DLD1 (cell line): ENCODE results near the gene CDC25A.

Source experiments
- in situ Hi-C: cut with HindIII; loops from 2 replicates; pipeline ENCODE4 v1.10.0; 2017; ENCODE audit warnings: low sequenced_read_pairs

Gene CDC25A

DNA sequence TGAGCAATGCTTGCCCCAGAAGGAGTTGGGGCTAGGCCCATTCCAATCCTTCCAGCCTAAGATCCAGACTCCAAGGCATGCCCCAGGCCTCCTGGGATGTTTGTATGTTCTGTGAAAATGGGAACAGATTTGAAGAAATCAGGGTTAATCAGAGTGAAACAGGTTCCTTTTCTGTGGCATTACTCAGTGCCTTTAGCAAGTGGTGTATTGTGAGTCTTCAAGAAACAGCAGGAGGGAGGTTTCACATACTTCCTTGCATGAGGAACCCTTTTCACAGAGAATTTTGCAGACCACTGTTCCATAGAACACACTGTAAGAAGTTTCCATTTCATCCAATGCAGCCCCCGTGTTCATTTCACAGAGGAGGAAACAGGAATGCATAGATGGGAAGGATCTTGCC is 8.4 kb upstream of the CDC25A start:
- in situ Hi-C loops, result no loop called here

- in situ Hi-C loops, result no loop called here
Measured at GRCh38 chr3:48194446-48195071, 6.3 kb upstream of the CDC25A start.

DNA sequence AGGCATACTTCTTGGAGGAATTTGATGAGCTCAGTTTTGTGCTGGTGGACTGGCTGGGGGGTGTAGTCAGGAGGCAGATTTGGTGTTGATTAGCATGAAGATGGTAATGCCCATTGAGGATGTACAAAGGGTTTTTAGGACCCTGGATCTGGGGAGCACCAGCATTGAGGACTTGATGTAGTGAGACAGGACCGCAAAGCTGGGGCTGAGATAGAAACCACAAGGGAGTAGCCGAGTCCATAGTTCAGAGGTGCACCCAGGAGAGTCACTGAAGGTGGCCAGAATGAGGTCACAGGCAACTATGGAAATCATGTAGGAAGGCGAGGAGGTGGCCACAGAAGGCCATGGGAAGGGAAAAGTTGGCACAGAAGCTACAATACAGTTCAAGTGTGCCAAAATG is 2.7 kb upstream of the CDC25A start:
- in situ Hi-C loops, result no loop called here

DNA sequence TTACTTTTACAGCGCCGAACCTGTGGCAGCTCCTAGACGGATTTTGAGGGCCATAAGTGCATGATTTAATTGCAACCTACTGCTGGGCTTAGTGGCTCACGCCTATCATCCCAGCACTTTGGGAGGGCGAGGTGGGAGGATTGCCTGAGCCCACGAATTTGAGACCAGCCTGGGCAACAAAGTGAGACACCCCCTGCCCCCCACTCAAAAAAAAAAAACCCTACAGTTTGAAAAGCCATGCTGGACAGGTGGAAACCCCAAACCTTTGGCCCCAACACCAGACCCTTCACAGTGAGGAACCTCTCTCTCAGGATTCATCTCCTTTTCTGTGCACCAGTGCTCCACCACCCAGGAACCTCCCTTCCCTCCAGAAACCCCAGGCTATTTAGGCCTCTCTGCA is 1.1 kb upstream of the CDC25A start:
- in situ Hi-C loops, result no loop called here

DNA sequence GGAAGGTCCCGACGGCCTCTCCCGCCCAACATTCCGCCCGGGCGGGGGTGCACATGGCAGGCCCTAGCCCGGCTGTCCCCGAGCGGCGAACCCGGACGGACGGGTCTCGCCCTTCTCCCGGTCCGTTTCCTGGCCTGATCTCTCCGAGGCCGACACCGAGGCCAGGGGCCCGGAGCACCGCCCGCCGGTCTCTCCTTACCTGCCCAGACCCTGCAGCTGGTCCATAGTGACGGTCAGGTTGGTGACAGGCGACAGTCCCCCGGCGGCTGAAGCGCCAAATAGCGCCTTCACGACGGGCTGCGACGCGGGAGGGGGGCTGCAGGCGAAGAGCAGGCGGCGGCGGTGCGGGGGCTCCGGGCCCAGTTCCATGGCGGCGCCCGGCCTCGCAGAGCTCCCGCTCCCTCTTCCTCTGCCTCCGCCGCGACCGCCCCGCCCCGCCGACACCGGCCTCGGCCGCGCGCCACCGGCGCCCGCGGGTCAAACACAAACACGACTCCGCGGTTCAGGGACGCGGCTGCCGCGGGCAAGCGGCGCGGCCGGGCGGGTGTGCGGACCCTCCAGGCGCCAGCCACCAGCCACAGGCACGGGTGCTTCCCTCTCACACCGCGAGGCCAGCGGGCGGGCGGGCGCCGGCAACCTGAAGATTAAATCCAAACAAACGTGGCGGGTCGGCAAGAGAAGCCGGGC is 495 bp downstream of the CDC25A start:
- in situ Hi-C loops, result no loop called here

DNA sequence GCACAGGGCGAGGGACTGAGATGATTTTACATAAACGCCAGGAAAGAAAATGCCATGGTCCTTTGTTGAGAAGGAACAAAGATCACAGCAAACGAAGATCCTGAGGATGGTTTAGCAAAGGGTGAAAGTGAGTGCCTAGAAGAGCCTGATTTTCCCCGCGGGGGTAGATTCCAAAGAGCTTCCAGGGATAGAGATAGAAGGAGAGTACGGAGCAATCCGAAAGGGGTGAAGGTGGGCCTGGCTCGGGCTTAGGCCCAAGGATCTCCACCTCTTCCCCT is 977 bp downstream of the CDC25A start:
- in situ Hi-C loops, result no loop called here

DNA sequence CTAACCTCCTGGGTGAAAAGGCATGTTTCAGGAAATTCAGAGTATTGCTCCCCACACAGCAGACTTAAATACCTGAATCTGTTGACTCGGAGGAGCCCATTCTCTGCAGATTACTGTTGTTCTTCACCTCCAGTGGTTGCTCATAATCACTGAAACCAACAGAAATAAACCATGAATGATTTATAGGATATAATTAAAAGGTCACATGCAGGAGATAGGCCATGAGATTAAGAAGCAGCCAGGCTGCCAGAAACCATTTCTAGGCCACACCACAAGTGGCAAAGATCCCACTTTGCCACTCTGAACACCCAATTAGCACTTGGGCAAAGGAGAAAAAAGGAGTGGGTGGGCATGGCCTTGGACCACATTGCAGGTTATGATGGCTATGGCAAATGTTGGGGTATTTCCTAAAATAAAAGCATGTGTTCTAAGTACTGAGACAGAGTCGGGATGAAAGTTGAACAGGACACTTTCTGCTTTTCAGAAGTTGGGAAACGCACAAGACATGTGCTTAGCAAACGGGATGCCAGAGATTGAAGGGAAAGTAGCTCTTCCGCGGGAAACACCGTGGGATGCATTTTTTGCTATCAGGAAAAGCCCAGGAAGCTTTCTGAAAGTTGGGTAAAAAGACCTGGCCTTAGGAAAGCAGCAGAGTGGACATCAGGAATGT is 1.5 kb downstream of the CDC25A start:
- in situ Hi-C loops, result no loop called here

GRCh38 chr3:48185129-48185528 is 3.1 kb downstream of the CDC25A start:
- in situ Hi-C loops, result no loop called here

DNA sequence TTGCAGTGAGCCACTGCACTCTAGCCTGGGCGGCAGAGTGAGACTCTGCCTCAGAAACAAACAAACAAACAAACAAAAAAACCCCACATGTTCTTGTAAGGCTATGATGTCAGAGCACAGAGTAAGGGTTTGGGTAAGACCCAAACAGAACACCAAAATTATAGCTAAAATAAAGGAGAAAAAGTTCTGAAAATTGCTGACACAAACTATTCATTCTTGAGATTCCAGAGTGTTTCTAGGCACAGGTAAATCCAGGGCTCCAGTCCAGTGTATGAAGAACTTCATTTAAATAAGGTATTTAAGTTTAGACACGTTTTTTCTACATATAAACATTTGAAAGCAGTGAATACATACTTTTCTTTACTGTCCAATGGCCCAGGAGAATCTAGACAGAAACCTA is 3.9 kb downstream of the CDC25A start:
- in situ Hi-C loops, result no loop called here

DNA sequence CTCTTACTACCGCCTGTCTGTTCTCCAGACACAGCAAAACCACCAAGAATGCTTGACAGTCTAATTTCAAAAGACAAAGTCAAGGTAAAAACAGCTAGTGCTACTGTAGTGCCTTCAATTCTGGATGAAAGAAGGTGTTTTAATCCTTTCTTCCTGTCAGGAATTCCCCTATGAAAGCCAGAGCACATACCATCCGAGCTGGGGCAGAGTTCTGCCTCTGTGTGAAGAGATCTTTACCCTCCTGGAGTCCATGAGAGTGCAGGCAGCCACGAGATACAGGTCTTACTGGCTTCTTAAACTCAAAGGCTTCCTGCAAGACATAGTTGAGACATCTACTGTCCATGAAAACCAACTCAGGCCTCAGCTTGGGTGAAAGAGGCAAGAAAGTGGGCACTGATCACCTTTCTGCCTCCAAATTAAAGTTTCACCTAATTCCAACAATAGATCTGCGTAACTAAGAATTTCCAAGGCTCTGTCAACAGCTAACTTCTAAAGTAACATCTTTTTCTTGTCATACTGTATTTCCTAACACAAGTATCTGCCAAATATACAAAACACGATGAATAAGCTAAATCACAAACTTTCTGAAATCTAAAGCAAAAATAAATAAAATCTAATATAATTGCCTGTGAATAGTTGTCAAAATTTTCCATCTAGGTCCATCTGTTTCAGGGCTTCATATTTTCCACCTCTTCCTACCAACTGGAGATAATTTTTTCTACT is 7.5 kb downstream of the CDC25A start:
- in situ Hi-C loops, result no loop called here

DNA sequence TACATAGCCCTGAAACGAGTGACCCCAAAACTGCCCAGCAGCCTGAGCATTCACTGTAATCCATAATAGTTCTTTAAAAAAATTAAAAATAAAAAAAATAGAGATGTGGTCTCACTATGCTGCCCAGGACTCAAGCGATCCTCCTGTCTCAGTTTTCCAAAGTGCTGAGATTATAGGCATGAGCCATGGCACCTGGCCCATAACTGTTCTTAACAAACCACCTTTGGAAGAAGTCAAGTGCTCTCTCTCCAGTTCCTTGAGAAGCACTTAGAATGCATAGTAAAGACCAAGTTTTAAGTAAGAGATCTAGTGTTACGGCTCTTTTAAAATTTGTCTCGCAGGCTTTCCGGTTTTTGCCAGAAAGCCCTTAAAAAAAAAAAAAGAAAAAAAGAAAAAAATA is 8.2 kb downstream of the CDC25A start:
- in situ Hi-C loops, result no loop called here

- in situ Hi-C loops, result no loop called here
Measured at GRCh38 chr3:48178072-48178471, 10.1 kb downstream of the CDC25A start.

DNA sequence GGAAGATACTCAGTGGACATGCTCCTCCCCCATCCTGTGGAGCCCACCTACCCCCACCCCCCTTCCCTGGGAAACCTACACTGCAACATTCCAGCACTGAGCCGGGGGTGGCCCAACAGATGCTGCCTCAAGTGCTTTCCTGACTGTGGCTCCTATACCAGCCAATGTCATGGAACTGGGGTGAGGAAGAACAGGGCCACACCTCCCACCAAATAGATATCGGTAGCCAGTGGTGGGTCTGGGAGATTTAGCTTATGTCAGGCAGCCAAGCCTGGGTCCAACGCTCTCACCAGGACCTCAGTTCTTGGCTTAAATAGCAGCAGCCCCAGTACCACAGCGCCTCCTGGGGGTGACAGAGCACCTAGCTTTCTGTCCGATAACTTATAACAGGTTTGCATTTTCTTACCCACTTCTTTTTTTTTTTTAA is 30.3 kb downstream of the CDC25A start:
- in situ Hi-C loops, result no loop called here

DNA sequence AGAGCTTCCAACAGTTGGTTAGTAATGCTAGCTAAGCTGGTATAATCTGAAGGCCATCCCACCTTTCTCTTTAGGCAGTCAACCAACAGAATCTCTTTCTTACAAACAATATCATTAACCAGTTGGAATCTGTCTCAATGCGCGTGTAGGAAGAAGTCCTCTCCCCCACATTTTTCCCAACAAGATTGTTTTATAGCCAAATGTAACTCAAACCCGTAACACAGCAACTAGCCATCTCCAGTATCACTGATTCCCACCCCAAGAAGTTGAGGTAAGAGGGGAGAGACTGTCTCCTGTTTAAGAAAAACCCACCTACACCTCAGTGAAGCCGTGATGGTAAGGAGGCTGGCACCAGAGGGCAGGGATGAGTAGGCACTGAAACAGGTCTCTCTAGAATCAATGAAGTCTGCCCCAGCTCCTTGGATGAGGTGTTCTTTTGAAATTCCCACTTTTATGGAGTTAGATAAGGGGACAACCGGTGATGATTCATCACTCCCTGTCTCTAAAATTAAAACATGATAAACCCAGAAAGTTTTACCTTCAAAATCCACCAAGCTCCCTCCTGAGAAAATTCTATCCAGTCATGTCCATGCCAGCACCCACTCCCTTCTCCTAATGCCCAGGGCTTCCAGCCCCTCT is 30.9 kb downstream of the CDC25A start:
- in situ Hi-C loops, result no loop called here

GRCh38 chr3:48156163-48156562 is 32.1 kb downstream of the CDC25A start:
- in situ Hi-C loops, result no loop called here

DNA sequence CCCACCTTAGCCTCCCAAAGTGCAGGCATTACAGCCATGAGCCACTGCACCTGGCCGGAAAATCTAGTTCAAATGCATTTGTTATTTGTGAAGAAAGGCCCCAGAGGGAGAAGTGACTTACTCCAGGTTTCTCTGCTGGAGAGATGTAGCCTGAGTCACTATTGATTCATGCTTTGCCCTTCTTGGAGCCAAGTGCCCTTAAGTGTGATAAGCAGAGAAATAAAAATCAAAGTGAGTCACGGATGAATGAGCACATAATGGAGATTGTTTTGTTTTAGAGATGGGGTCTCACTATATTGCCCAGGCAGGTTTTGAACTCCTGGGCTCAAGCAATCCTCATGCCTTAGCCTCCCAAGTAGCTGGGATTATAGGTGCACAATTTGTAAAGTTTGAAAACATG is 33.1 kb downstream of the CDC25A start:
- in situ Hi-C loops, result no loop called here

DNA sequence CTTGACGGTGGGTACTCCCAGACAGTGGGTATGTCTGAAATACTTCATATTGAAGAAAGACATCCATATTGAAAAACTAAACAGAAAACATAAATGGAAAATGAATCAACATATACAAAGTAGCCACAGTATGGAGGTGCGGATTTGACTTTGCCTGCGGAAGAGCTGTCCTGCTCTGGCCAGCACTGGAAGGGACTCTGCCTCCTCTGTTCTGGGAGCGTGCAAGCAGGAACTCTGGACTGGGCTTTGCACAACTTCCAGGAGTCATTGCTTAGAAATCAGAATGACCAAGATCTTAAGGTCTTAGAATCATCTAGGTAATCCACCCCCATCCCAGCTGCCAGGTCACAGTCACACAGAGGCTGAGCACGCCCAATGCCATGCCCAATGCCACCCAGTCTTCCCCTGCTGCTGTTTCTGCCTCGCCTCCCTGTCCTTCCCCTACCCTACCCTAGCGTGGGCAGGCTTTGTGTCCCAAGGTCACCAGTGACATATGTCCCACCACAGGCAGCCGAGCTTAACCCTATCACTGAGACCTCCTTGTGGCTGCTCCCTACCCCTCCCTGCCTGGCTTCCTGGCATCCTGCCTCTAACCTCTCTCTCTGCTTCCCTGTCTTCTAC is 36.3 kb downstream of the CDC25A start:
- in situ Hi-C loops, result no loop called here

DNA sequence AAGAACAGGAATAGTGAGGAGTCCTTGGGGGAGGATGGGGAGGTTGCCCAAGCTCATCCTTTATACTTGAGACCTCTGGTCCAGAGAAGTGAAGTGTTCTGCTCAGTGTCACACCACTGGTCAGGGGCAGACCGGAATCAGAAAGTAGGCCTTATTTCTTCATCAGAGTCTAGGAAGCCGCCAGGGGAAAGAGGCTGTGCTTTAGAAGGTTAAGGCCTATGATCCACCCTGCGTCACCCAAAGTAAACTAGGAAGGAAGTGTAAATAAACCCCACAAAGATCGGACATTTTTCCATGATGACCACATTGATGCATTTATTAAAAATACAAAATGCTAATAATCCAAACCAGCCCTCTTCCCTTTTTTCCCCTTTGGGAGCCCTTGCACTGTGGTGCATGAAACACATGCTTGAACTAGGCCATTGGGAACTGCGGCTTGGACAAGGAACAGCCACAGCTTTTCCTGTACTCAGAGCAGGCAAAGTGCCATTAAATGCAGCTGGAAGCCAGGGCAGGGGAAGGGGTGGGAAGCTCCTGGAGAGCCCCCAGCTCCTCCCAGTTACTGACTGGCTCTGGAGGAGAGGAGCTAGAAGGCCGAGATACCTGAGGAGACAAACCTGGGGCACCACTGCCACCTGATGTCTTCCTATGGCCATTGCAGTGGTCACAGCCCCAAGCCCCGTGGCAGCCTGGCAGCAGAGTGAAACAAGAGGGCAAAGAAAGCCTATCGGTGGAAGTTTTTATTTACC is 37.0 kb downstream of the CDC25A start:
- in situ Hi-C loops, result no loop called here

GRCh38 chr3:48143992-48144391 is 44.2 kb downstream of the CDC25A start:
- in situ Hi-C loops, result no loop called here

GRCh38 chr3:48143567-48143966 is 44.6 kb downstream of the CDC25A start:
- in situ Hi-C loops, result no loop called here
